Endometrial microvascular endothelial cells (primary cell): ENCODE results near the gene CTDNEP1. TPM values are rescaled to one million over a fixed set of nuclear protein-coding genes. Genes with fewer than 3 reads are reported as not detected.

Experiments used
- in situ Hi-C: cut with HindIII; loops from 2 replicates; pipeline ENCODE4 v1.10.0; 2017; ENCODE audit warnings: low sequenced_read_pairs, low pct_unique_long_range_greater_than_20kb; ENCODE audit errors: inconsistent ontology term
- total RNA-seq: library from RNA; depleted of rRNA; stranded (reverse); fragments of >200 nt; gene quantifications from one replicate; pipeline ENCODE4 v1.2.3, GENCODE V29; 2015; ENCODE audit errors: inconsistent ontology term

The CTDNEP1 gene
- total RNA-seq, 1 donor from 2014 or later: 55.9 TPM

DNA sequence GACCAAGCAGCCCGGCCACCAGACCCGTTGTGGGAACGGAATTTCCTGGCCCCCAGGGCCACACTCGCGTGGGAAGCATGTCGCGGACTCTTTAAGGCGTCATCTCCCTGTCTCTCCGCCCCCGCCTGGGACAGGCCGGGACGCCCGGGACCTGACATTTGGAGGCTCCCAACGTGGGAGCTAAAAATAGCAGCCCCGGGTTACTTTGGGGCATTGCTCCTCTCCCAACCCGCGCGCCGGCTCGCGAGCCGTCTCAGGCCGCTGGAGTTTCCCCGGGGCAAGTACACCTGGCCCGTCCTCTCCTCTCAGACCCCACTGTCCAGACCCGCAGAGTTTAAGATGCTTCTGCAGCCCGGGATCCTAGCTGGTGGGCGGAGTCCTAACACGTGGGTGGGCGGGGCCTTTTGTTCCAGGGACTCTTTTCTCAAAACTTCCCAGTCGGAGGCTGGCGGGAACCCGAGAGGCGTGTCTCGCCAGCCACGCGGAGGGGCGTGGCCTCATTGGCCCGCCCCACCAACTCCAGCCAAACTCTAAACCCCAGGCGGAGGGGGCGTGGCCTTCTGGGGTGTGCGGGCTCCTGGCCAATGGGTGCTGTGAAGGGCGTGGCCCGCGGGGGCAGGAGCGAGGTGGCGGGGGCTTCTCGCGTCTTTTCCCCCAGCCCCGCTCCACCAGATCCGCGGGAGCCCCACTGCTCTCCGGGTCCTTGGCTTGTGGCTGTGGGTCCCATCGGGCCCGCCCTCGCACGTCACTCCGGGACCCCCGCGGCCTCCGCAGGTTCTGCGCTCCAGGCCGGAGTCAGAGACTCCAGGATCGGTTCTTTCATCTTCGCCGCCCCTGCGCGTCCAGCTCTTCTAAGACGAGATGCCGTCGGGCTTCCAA lies 29.8 kb upstream of the CTDNEP1 start, which contains the start of gene SLC2A4:
Gene SLC2A4, plus strand, starts transcription at position 645 of the 879 bp plus-strand sequence. Its CDS starts 217 bp downstream, at position 862.
- in situ Hi-C loops: no loop called here

GRCh38 chr17:7280519-7281073 lies 29.1 kb upstream of the CTDNEP1 start:
- in situ Hi-C loops: no loop called here

DNA sequence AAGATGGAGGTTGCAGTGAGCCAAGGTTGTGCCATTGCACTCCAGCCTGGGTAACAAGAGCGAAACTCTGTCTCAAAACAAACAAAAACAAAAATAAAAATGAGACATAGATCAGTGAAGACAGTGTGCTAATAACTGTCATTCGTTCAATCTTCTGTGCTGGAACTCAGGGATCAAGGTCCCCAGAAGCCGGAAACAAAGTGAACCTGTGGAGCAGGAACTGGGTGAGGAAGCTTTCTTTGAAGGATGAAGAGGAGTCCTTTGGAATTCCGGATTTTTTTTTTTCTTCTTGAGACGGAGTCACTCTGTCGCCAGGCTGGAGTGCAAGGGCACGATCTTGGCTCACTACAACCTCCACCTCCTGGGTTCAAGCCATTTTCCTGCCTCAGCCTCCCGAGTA lies 27.9 kb upstream of the CTDNEP1 start:
- in situ Hi-C loops: no loop called here

GRCh38 chr17:7266784-7267183 lies 15.2 kb upstream of the CTDNEP1 start:
- in situ Hi-C loops: no loop called here

GRCh38 chr17:7263801-7264078 lies 12.2 kb upstream of the CTDNEP1 start:
- in situ Hi-C loops: no loop called here

GRCh38 chr17:7262935-7263800 lies 11.6 kb upstream of the CTDNEP1 start:
- in situ Hi-C loops: no loop called here

DNA sequence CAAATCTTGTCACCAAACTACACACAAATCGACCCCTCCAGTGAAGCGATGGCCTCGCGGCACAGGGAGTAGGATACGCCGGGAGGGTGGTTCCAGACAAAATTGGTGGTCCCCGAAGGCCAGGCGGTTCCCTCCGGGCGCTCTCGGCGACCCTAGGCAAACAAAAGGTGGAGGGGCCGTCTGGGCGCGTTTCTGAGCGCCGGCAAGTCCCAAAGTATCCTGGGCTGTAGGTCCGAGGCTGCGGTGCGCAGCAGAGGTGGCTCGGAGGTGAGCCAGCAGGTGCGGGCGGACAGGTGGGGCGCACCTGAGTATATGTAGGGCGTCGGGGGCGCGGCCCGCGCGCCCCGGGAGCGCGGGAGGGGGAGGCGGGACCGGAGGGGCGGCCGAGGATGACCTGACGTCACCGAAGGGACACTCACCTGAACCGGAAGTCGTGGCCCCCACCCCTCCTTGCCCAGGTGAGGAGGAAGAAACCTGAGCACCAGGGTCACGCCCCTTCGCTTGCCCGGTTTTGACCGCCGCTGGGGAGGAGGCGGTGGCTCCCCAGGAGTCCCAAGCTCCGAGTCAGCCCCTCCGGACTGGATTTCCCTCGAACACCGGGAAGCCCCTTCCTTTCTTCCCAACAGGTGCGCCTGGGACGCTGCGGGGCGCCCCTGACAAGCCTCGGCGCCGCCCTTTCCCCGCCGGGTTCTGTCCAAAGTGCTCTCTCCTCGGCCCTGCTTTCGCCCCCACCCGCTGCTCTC lies 10.8 kb upstream of the CTDNEP1 start, which contains the start of gene CLDN7:
Gene CLDN7, minus strand, starts transcription at position 287 of the 743 bp plus-strand sequence. CDS start 435 bp downstream, outside the sequence.
- in situ Hi-C loops: no loop called here

- in situ Hi-C loops: no loop called here
Measured at GRCh38 chr17:7261379-7262191, 10.1 kb upstream of the CTDNEP1 start.

GRCh38 chr17:7260651-7261378 lies 9.3 kb upstream of the CTDNEP1 start:
- in situ Hi-C loops: no loop called here

DNA sequence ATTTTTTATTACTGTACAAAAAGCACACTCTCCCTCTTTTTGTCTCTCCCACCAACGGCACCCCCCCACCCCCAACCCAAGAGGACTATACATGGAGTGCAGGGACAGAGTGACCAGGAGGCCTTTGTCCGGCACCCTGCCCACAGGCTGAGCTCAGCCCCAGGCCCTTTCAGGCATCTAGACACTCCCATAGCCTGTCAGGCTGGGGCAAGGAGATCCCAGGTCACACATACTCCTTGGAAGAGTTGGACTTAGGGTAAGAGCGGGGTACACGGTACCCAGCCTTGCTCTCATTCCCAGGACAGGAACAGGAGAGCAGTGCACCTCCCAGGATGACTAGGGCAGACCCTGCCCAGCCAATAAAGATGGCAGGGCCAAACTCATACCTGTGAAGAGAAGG lies 8.6 kb upstream of the CTDNEP1 start:
- in situ Hi-C loops: no loop called here

GRCh38 chr17:7259555-7259889 lies 8.0 kb upstream of the CTDNEP1 start:
- in situ Hi-C loops: no loop called here

- in situ Hi-C loops: no loop called here
Measured at GRCh38 chr17:7258731-7259554, 7.4 kb upstream of the CTDNEP1 start.

DNA sequence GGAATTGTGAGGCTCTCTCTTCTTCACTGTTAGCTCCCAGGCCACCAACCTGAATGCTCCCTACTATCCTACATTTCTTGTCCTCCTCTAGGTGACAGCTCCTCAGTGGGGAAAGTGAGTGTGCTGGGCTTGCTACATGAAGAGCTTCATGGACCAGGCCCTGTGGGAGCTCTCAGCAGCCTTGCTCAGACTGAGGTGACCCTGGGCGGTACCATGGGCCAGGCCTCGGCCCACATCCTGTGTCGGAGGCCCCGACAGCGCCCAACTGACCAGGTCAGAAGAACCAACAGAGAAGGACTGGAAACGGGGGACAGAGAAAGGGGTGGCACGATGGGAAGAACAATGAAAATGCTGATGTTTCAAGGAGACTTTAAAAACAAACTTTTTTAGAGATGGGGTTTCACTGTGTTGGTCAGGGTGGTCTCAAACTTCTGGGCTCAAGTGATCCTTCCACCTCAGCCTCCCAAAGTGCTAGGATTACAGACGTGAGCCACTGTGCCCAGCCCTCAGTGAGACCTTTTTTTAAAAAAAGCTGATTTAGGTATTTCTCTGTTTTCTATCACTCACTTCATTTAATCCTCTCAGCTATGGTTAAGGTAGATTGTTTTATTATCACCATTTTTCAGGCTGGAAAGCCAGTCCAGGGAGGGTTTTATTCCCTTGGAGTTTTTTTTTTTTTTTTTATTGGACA lies 5.4 kb upstream of the CTDNEP1 start:
- in situ Hi-C loops: no loop called here

DNA sequence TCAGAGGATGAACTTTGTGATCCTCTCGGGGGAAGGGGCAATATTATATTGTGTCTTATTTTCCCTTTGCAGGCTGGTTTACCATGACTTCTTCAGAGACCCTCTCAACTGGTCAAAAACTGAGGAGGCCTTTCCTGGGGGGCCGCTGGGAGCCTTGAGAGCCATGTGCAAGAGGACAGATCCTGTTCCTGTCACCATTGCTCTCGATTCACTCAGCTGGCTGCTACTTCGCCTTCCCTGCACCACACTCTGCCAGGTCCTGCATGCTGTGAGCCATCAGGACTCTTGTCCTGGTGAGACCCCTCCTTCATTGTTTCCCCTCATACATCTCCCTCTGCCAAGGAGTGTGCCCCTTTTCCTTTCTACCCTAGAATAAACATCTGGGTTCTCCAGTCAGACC lies 3.0 kb upstream of the CTDNEP1 start:
- in situ Hi-C loops: no loop called here

DNA sequence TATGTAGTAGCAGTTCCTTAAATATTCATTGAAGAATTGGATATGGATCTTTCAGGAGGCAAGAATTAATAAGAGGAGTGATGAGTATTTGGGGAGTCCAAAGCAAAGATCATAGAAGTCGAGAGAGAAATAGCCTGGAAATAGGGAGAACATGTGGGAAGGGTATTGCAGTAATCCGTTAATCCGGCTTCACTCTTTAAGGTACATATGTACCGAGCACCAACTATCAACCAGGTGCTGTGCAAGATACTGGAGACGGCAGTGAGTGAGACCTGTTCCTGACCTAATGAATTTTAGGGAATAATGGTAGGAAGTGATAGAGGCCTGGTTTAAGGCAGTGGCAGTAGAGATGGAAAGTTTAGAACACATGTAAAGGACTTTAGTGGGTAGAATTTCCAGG lies 1.5 kb upstream of the CTDNEP1 start:
- in situ Hi-C loops: no loop called here
